ENCODE data around the gene AMN1.
A peak's percentile ranks its signal among the peaks of the same experiment; 100 is the strongest.
"Not testable (repeated sequence)": the region's sequence is repeated elsewhere in the genome, so short reads cannot be mapped to it uniquely, and the experiment has no call there.

Gene AMN1

GRCh38 chr12:31728917-31729640 lies at the start of gene AMN1:
Gene AMN1 (minus strand): TSS chr12:31729021. CDS start chr12:31729008, 13 bp downstream.
- FAIRE-seq (no peak), DNase-seq (ENCODE audit: low spot score) (peak; percentile 97)

GRCh38 chr12:31773867-31774266 lies 45.0 kb upstream of the AMN1 start:
- DNase-seq (ENCODE audit: low spot score) (no peak), FAIRE-seq (no peak)

GRCh38 chr12:31773223-31773750 lies 44.5 kb upstream of the AMN1 start:
- no peak for DNase-seq (ENCODE audit: low spot score)
- no peak for FAIRE-seq

- DNase-seq (ENCODE audit: low spot score) (no peak), FAIRE-seq (no peak)
These were observed 43.9 kb upstream of the AMN1 start for GRCh38 chr12:31772685-31773222.

- DNase-seq (ENCODE audit: low spot score), result no peak
These were observed 43.4 kb upstream of the AMN1 start for GRCh38 chr12:31772186-31772585.

GRCh38 chr12:31768046-31768445 lies 39.2 kb upstream of the AMN1 start:
- FAIRE-seq (no peak), DNase-seq (ENCODE audit: low spot score) (no peak)

More at GRCh38 chr12:31772186-31772585, 43.4 kb upstream of the AMN1 start:
- no peak for FAIRE-seq

GRCh38 chr12:31765931-31766330 lies 37.1 kb upstream of the AMN1 start:
- DNase-seq (ENCODE audit: low spot score) (no peak), FAIRE-seq (no peak)

- no peak for FAIRE-seq
- no peak for DNase-seq (ENCODE audit: low spot score)
These were observed 31.0 kb upstream of the AMN1 start for GRCh38 chr12:31759632-31760459.

GRCh38 chr12:31758297-31758696 lies 29.5 kb upstream of the AMN1 start:
- not testable (repeated sequence) for FAIRE-seq

GRCh38 chr12:31756977-31757420 lies 28.2 kb upstream of the AMN1 start:
- FAIRE-seq (no peak), DNase-seq (ENCODE audit: low spot score) (peak; percentile 69)

More at GRCh38 chr12:31758297-31758696, 29.5 kb upstream of the AMN1 start:
- not testable (repeated sequence) for DNase-seq (ENCODE audit: low spot score)

- DNase-seq (ENCODE audit: low spot score) (no peak), FAIRE-seq (no peak)
These were observed 23.6 kb upstream of the AMN1 start for GRCh38 chr12:31752450-31752849.

GRCh38 chr12:31751085-31751484 lies 22.3 kb upstream of the AMN1 start:
- no peak for DNase-seq (ENCODE audit: low spot score)
- no peak for FAIRE-seq

GRCh38 chr12:31750747-31751039 lies 21.9 kb upstream of the AMN1 start:
- DNase-seq (ENCODE audit: low spot score), result no peak
- no peak for FAIRE-seq

- FAIRE-seq, result no peak
- peak; percentile 89 for DNase-seq (ENCODE audit: low spot score)
These were observed 20.3 kb upstream of the AMN1 start for GRCh38 chr12:31749024-31749704.

- no peak for FAIRE-seq
- DNase-seq (ENCODE audit: low spot score), result no peak
These were observed 16.4 kb upstream of the AMN1 start for GRCh38 chr12:31745242-31745641.

- not testable (repeated sequence) for DNase-seq (ENCODE audit: low spot score); FAIRE-seq
These were observed 15.5 kb upstream of the AMN1 start for GRCh38 chr12:31744363-31744762.

- FAIRE-seq (no peak), DNase-seq (ENCODE audit: low spot score) (no peak)
These were observed 14.1 kb upstream of the AMN1 start for GRCh38 chr12:31742891-31743290.

GRCh38 chr12:31740628-31741027 lies 11.8 kb upstream of the AMN1 start:
- DNase-seq (ENCODE audit: low spot score) (no peak), FAIRE-seq (no peak)

- no peak for FAIRE-seq
- no peak for DNase-seq (ENCODE audit: low spot score)
These were observed 8.9 kb upstream of the AMN1 start for GRCh38 chr12:31737763-31738162.

- no peak for FAIRE-seq
- no peak for DNase-seq (ENCODE audit: low spot score)
These were observed 8.5 kb upstream of the AMN1 start for GRCh38 chr12:31737345-31737744.

- DNase-seq (ENCODE audit: low spot score), result no peak
- FAIRE-seq, result no peak
These were observed 7.7 kb upstream of the AMN1 start for GRCh38 chr12:31736472-31736871.

Measured in urothelium cell line (cell line).